Testis (tissue), 3 donors: Measurements from ENCODE around the gene RABGAP1L. TPM values are rescaled to one million over a fixed set of nuclear protein-coding genes. Genes with fewer than 3 reads are reported as not detected.
"Not testable (repeated sequence)": the region's sequence is repeated elsewhere in the genome, so short reads cannot be mapped to it uniquely, and the experiment has no call there.

ENCODE experiments used
- DNase-seq: peaks from one replicate; pipeline ENCODE4 v3.0.0-alpha.2; 2019
- H3K27ac ChIP-seq, 2 donors: fragments of 200-600 bp; sonication (generic); one replicate each; pipeline ENCODE4 v1.5.1; 2019
- H3K27me3 ChIP-seq: fragments of 200-600 bp; sonication (generic); one replicate; pipeline ENCODE4 v1.5.1; 2019
- H3K36me3 ChIP-seq: fragments of 200-600 bp; sonication (generic); one replicate; pipeline ENCODE4 v1.5.1; 2017; ENCODE audit warnings: low read depth; ENCODE audit errors: missing control alignments
- H3K4me1 ChIP-seq: fragments of 200-600 bp; sonication (generic); one replicate; pipeline ENCODE4 v1.5.1; 2019
- H3K4me3 ChIP-seq, 2 donors: fragments of 200-600 bp; sonication (generic); one replicate each; pipeline ENCODE4 v1.5.1; 2017 to 2019
- H3K9me3 ChIP-seq: fragments of 200-600 bp; sonication (generic); one replicate; pipeline ENCODE4 v1.5.1; 2017
- CTCF ChIP-seq, 3 experiments: fragments of 450-650 bp in 2 of 3; fragments of 200-600 bp in 1 of 3; sonication (generic) in 1 of 3; IDR thresholded peaks; one replicate each; pipeline ENCODE4 v1.5.1; 2016 to 2019; ENCODE audit warnings: antibody characterized with exemption in 3 of 3, mild to moderate bottlenecking in 2 of 3, moderate library complexity in 1 of 3
- POLR2A ChIP-seq: fragments of 450-650 bp; IDR thresholded peaks from one replicate; pipeline ENCODE4 v1.6.1; 2017; ENCODE audit warnings: antibody characterized with exemption, mild to moderate bottlenecking, moderate library complexity
- WGBS, 2 donors: methylation state at CpG; one replicate each; pipeline ENCODE4 v1.1.5; 2018; 5-methylcytosine and 5-hydroxymethylcytosine counted together
- intact Hi-C: fragments of 100-400 bp; cut with DNase I; formaldehyde crosslinking; loops from one replicate; pipeline ENCODE4 v1.15.1; 2023; ENCODE audit warnings: low total_unique reads
- polyA plus RNA-seq: library from polyadenylated mRNA; stranded (reverse); fragments of 350-450 nt; fragmentation: Illumina TruSeq; extraction: RNeasy Lipid Tissue Mini Kit (QIAGEN cat#74804); gene quantifications from one replicate; pipeline ENCODE4 v1.2.3, GENCODE V29; 2014; ENCODE audit warnings: low read depth, low replicate concordance; ENCODE audit not compliant: insufficient read depth
- total RNA-seq, 2 donors: library from RNA; depleted of rRNA; stranded (reverse); fragments of >200 nt; gene quantifications; one replicate each; pipeline ENCODE4 v1.2.3, GENCODE V29; 2016

Gene RABGAP1L
- total and polyA plus RNA-seq, 3 donors from 2014 or later: 40.5 to 53.1 (median 49.5) TPM

DNA sequence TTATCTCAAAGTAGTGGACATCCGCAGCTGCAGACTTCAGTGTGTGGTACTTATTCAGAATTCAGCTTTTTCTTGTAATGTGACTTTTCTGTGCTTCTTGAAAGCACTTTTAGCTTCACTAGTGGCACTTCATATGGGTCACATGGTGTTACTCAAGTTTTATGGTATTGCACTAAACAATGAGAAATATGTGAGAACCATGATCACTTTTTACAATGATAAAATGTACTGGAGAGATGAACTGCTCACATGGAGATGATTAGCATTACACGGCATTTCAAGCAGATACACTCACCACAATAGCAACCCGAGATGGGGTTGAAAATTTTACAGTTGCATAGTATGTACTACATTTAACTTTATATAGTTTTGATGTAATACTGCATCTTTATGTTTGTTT is 248.3 kb downstream of the RABGAP1L start:
- Histone ChIP-seq H3K27me3 (no peaks in the 10 kb centered on the region), H3K4me1 (no peaks in the 10 kb centered on the region), H3K36me3 (no peaks in the 10 kb centered on the region), H3K27ac (no peak overlapping the region), H3K9me3 (no peaks in the 10 kb centered on the region), H3K4me3 (no peak overlapping the region)
- no peak for DNase-seq
- TF ChIP-seq POLR2A: no peak
- no peak for TF ChIP-seq CTCF (IDR thresholded peaks at IDR 0.05)
- 96 to 98% methylated on average over 3 of the region's 3 CpGs for WGBS, 2 donors
- intact Hi-C loops: no loop called here

GRCh38 chr1:174408146-174408545 is 248.8 kb downstream of the RABGAP1L start:
- Histone ChIP-seq H3K4me3 (no peak overlapping the region), H3K4me1 (no peaks in the 10 kb centered on the region), H3K27ac (no peak overlapping the region), H3K36me3 (no peaks in the 10 kb centered on the region), H3K9me3 (no peaks in the 10 kb centered on the region), H3K27me3 (no peaks in the 10 kb centered on the region)
- WGBS, 2 donors: 73 to 94% methylated on average over 2 of the region's 2 CpGs
- DNase-seq: no peak
- no peak for TF ChIP-seq POLR2A
- intact Hi-C loops: no loop called here

DNA sequence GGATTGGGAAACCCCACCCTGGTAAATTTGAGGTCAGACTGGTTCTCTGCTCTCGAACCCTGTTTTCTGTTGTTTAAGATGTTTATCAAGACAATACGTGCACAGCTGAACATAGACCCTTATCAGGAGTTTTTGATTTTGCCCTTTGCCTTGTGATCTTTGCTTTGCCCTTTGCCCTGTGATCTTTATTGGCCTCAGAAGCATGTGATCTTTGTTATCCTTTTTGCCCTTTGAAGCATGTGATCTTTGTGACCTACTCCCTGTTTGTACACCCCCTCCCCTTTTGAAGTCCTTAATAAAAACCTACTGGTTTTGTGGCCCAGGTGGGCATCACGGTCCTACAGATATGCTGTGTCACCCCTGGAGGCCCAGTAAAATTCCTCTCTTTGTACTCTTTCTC is 250.5 kb downstream of the RABGAP1L start:
- H3K27ac ChIP-seq: not testable (repeated sequence)

GRCh38 chr1:174413632-174414031 is 254.3 kb downstream of the RABGAP1L start:
- DNase-seq: no peak
- Histone ChIP-seq H3K4me3 (no peak overlapping the region), H3K27ac (no peak overlapping the region), H3K9me3 (no peaks in the 10 kb centered on the region), H3K27me3 (no peaks in the 10 kb centered on the region), H3K36me3 (no peaks in the 10 kb centered on the region), H3K4me1 (no peaks in the 10 kb centered on the region)
- TF ChIP-seq POLR2A (no peak), CTCF (IDR thresholded peaks at IDR 0.05) (peak in 2 of 3 experiments; percentile 14 to 19)
- intact Hi-C loops: no loop called here
- 74 to 76% methylated on average over 4 of the region's 4 CpGs for WGBS, 2 donors

More for the DNA sequence above, 250.5 kb downstream of the RABGAP1L start:
- intact Hi-C loops, DNase-seq, H3K4me1 ChIP-seq, H3K36me3 ChIP-seq, H3K27me3 ChIP-seq, H3K9me3 ChIP-seq, H3K4me3 ChIP-seq: not testable (repeated sequence)
- WGBS, 2 donors: 88 to 89% methylated on average over 3 of the region's 3 CpGs

- Histone ChIP-seq H3K9me3 (no peaks in the 10 kb centered on the region), H3K4me3 (no peak overlapping the region), H3K4me1 (no peaks in the 10 kb centered on the region), H3K36me3 (no peaks in the 10 kb centered on the region), H3K27ac (no peak overlapping the region), H3K27me3 (no peaks in the 10 kb centered on the region)
- 70 to 79% methylated on average over 1 of the region's 1 CpG for WGBS, 2 donors
- DNase-seq: no peak
- intact Hi-C loops: no loop called here
- TF ChIP-seq CTCF (IDR thresholded peaks at IDR 0.05) (no peak), POLR2A (no peak)
These were observed 254.9 kb downstream of the RABGAP1L start for GRCh38 chr1:174414203-174414602.

DNA sequence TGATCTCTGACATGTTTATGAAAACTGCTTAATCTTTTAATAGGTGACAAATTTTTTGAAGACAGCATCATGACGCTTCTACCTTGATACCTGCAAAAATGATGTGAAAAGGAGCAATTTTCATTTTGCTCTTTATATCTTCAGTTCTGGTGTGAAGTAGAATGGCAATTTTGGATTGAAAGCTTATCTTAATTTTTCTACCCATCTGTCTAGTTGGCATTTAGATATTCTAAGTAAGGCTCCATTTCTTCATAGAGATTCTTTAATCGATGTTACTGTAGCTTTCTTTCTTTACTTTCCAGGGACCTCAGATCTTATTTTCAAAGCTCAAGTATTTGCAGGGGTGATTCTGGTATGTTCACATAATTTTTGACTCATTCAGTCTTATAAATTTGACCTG is 256.2 kb downstream of the RABGAP1L start:
- H3K27me3 ChIP-seq: no peaks in the 10 kb centered on the region
- H3K4me1 ChIP-seq: no peaks in the 10 kb centered on the region
- H3K9me3 ChIP-seq: no peaks in the 10 kb centered on the region
- intact Hi-C loops: no loop called here
- H3K36me3 ChIP-seq: no peaks in the 10 kb centered on the region
- no peak overlapping the region for H3K4me3 ChIP-seq
- no peak overlapping the region for H3K27ac ChIP-seq
- WGBS, 2 donors: 98 to 99% methylated on average over 2 of the region's 2 CpGs
- TF ChIP-seq CTCF (IDR thresholded peaks at IDR 0.05) (no peak), POLR2A (no peak)
- no peak for DNase-seq
